GM13976 (cell line): ENCODE measurements around the gene MOB2.

ENCODE experiments used
- DNase-seq: peaks from one replicate; pipeline ENCODE4 v3.0.0; 2012; ENCODE audit warnings: low spot score
- in situ Hi-C: fragments of 300-500 bp; cut with MboI; formaldehyde crosslinking; loops from one replicate; pipeline ENCODE4 v1.12.0; 2022; ENCODE audit warnings: low sequenced_read_pairs, mixed read lengths, inconsistent platforms; ENCODE audit not compliant: unreplicated experiment
- TF ChIP-seq, protein P1 (sequence below): IDR thresholded peaks from 2 replicates; pipeline ENCODE4 v1.5.1; 2012; ENCODE audit warnings: borderline replicate concordance, mild to moderate bottlenecking; ENCODE audit not compliant: insufficient read depth; ENCODE audit errors: extremely low read depth, missing control alignments, control extremely low read depth

MOB2 gene

DNA sequence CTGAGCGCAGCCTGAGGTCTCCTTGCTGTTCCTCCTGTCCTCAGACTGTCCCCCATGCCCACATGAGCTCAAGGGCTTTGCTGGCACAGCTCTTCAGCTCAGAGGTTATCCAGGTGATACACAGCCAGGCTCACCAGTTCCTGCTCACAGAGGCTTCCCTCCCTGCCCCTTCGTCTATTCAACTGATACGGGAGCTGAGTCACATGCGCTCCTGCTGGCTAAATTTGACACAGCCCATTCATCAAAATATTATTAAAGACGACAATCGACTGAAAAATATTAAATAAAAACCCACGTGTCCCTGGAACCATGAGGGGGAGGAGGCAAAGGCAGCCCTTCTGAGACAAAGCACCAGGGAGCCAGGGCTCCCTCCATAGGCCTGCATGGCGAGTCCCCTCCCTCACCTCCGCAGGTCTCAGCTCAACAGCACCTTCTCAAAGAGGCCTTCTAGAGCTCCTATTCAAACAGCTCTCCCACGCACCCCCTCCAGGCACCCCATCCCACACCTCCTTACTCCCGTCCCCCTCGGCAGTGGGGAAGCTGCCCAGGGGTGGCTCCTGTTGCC is 45.0 kb upstream of the MOB2 start:
- TF ChIP-seq, protein P1, sequence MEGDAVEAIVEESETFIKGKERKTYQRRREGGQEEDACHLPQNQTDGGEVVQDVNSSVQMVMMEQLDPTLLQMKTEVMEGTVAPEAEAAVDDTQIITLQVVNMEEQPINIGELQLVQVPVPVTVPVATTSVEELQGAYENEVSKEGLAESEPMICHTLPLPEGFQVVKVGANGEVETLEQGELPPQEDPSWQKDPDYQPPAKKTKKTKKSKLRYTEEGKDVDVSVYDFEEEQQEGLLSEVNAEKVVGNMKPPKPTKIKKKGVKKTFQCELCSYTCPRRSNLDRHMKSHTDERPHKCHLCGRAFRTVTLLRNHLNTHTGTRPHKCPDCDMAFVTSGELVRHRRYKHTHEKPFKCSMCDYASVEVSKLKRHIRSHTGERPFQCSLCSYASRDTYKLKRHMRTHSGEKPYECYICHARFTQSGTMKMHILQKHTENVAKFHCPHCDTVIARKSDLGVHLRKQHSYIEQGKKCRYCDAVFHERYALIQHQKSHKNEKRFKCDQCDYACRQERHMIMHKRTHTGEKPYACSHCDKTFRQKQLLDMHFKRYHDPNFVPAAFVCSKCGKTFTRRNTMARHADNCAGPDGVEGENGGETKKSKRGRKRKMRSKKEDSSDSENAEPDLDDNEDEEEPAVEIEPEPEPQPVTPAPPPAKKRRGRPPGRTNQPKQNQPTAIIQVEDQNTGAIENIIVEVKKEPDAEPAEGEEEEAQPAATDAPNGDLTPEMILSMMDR: no peak
- in situ Hi-C loops: no loop called here
- DNase-seq: no peak

DNA sequence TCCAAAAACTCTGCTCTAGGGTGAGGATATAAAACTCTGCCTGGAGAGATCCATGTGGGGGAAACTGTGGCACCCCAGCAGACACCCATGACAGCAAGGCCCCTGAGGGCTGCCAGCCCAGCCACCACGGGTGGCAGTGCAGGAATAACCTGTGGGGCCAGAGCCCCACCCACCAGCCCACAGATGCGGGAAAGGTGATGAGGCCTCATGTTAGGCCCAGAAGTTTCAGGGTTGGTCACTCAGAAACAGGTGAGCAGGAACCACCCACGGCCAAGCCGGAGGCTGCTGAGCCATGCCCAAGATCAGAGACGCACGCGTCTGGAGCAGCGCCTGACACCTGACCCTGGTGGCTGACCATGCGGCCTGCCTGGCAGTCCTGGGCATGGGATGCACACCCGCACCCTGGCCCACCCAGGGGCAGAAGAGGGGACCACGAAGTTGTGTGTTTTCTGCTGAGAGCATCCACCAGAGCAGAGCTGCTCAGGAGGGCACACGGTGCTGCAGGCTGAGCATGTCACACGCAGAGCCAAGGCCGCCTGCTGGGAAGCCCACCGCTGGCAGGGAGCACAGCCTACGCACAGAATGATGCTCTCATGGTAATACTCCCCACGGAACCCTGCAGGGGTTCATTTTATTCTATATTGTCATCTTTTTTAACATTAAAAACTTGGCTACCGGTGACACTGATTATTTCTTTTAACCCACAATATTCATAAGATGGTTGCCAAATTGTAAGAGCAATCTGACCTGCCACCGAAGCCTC is 44.3 kb upstream of the MOB2 start:
- no peak for DNase-seq
- TF ChIP-seq, protein P1: no peak
- in situ Hi-C loops: no loop called here

DNA sequence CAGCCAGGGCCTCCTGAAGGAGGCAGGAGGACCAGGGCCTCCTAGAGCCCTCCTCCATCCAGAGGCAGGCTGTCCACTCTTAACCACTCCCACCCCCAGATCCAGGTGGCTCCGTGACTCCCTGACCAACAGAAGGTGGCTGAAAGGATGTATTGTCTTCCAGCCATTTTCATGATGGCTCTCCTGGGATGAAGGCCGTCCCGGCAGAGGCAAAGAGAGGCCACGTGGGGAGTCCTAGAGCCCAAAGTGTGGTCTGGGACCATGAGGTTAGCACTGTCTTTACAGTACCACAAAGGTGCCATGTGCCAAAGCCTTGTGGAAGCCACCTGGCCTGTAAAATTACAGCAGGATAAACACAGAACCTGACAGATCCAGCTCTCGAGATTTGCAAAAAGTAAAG is 43.2 kb upstream of the MOB2 start:
- in situ Hi-C loops: no loop called here
- DNase-seq: no peak
- TF ChIP-seq, protein P1: no peak

DNA sequence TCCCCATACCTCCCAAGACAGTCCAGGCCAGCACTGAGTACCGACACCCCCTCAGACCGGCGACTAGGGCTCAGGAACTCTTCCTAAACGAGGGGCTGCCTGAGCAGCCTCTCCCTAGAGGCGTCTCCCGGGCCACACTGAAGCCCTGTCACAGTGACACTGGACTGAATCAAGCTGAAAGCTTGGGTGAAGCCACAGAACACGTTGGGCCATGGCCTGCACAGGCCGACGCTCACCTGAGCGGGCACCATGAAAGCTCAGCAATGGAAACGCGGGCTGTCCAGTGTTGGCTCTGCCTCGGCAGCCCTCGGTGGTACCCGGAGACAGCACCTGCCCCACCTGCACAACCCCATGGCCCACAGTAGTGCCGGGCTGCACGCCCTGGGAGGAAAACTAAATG is 42.7 kb upstream of the MOB2 start:
- TF ChIP-seq, protein P1: no peak
- in situ Hi-C loops: no loop called here
- DNase-seq: no peak

DNA sequence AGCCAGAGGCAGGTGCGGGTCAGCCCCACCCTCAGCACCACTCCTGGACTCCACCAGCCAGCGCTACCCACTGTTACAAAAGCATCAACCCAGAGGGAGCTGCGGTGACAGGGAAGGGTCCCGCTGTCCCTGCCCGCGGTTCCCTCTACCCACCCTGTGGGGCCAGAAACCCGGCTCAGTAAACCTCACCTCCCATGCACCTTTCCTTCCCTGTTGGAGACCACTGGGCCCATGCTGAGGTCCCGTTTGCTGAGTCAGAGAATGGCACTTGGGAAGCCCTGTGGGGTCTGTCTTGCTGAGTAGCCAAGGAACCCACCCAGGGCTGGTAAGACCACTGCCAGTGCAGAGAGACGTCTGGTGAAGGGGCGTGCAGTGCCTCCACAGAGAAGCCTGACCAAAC is 42.1 kb upstream of the MOB2 start:
- DNase-seq: no peak
- in situ Hi-C loops: no loop called here
- TF ChIP-seq, protein P1: no peak

DNA sequence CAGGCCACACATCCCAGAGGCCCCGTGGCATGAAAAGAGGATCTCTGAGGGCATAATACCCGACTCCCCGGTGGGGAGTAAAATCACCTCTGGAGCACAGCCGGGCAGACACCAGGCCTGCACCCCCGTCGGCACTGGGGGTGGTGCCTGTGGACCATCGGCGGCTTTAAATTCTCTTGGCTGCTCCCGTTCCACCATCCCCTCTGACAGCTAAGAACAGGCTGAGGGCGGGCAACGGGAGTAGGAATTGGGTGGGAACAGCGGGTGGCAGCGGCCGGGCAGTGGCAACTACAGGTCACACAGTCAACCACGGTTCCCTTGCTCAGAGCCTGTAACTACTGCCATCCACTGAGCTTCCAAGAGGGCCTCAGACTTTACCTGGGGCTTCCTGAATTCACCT is 40.2 kb upstream of the MOB2 start:
- no peak for DNase-seq
- in situ Hi-C loops: no loop called here
- TF ChIP-seq, protein P1: no peak

DNA sequence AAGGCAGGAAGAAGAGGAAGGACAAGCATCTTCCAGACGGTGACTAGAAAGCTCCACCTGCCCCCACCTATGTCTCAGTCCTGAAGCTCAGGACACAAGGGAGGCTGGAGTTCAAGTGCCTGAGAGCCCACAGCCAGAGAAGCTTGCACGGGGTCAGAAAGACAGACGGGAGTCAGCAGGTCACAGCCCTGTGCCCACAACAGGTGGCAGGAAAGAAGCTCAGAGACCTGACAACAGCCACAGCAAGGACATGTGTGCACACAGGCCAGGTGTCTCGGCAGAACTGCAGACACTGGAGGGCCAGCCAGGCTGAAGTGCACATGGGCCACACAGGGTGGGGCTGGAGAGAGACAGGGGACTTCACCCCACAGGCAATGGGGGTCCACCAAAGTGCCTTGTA is 37.2 kb upstream of the MOB2 start:
- in situ Hi-C loops: no loop called here
- TF ChIP-seq, protein P1: no peak
- DNase-seq: no peak
